ENCODE results near the gene WDR62.

- TF ChIP-seq, protein P1, sequence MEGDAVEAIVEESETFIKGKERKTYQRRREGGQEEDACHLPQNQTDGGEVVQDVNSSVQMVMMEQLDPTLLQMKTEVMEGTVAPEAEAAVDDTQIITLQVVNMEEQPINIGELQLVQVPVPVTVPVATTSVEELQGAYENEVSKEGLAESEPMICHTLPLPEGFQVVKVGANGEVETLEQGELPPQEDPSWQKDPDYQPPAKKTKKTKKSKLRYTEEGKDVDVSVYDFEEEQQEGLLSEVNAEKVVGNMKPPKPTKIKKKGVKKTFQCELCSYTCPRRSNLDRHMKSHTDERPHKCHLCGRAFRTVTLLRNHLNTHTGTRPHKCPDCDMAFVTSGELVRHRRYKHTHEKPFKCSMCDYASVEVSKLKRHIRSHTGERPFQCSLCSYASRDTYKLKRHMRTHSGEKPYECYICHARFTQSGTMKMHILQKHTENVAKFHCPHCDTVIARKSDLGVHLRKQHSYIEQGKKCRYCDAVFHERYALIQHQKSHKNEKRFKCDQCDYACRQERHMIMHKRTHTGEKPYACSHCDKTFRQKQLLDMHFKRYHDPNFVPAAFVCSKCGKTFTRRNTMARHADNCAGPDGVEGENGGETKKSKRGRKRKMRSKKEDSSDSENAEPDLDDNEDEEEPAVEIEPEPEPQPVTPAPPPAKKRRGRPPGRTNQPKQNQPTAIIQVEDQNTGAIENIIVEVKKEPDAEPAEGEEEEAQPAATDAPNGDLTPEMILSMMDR (optimal IDR thresholded peaks at IDR 0.05 in 1 of 3, IDR thresholded peaks at IDR 0.05 in 1 of 3, conservative IDR thresholded peaks at IDR 0.05 in 1 of 3; ENCODE audit: extremely low read depth in 1 of 3, insufficient read depth in 2 of 3, low read length in 3 of 3) = peak; percentile 40 to 55 (median 53)
- TF ChIP-seq EZH2 (IDR thresholded peaks at IDR 0.05; ENCODE audit: low read length) = no peak
These were observed 471 bp upstream of the WDR62 start, which contains the start of gene THAP8 for GRCh38 chr19:36054119-36054732.
